Panc1 (cell line): ENCODE data around the gene CTBP1.

Experiments
- POLR2AphosphoS5 ChIP-seq: IDR thresholded peaks from 2 replicates; pipeline ENCODE4 v1.6.1; 2012; ENCODE audit warnings: mild to moderate bottlenecking, low read depth, low read length, moderate library complexity
- TF ChIP-seq, protein P1 (sequence below): fragments of 450-650 bp; IDR thresholded peaks from 2 replicates; pipeline ENCODE4 v1.5.1; 2017; ENCODE audit warnings: mild to moderate bottlenecking

GRCh38 chr4:1216076-1216614 lies 32.8 kb downstream of the CTBP1 start:
- TF ChIP-seq, protein P1, sequence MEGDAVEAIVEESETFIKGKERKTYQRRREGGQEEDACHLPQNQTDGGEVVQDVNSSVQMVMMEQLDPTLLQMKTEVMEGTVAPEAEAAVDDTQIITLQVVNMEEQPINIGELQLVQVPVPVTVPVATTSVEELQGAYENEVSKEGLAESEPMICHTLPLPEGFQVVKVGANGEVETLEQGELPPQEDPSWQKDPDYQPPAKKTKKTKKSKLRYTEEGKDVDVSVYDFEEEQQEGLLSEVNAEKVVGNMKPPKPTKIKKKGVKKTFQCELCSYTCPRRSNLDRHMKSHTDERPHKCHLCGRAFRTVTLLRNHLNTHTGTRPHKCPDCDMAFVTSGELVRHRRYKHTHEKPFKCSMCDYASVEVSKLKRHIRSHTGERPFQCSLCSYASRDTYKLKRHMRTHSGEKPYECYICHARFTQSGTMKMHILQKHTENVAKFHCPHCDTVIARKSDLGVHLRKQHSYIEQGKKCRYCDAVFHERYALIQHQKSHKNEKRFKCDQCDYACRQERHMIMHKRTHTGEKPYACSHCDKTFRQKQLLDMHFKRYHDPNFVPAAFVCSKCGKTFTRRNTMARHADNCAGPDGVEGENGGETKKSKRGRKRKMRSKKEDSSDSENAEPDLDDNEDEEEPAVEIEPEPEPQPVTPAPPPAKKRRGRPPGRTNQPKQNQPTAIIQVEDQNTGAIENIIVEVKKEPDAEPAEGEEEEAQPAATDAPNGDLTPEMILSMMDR = no peak
- no peak for TF ChIP-seq POLR2AphosphoS5
